ENCODE measurements around the gene CMIP.
"Not testable (repeated sequence)": the region's sequence is repeated elsewhere in the genome, so short reads cannot be mapped to it uniquely, and the experiment has no call there.

CMIP gene

GRCh38 chr16:81513204-81514040, 68.8 kb downstream of the CMIP start:
- no peak overlapping the region for H3K4me3 ChIP-seq (ENCODE audit: low read depth, low read length)

DNA sequence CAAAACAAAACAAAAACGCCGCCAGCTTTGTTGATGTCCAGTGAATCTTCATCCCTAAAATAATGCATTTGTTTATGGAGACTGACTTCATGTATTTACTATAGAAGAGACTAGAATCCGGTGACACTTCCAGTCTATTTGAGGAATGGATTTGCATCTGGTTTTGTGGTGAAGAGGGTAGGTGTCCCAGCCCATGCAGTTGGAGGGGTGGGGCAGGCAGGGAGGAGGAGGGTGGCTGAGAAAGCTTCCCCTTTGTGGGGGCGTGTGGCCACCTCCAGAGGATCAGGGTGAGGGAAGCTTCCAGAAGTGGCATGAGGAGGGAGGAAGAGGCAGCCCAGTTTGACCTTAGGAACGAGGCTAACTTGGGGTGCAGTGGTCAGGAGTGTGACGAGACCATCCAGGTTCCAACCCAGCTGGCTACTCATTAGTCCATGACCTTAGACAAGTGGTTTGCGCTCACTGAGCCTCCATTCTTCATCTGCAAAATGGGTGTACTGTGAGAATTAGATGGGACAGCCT, 69.5 kb downstream of the CMIP start:
- H3K4me3 ChIP-seq (ENCODE audit: low read depth, low read length): no peak overlapping the region

DNA sequence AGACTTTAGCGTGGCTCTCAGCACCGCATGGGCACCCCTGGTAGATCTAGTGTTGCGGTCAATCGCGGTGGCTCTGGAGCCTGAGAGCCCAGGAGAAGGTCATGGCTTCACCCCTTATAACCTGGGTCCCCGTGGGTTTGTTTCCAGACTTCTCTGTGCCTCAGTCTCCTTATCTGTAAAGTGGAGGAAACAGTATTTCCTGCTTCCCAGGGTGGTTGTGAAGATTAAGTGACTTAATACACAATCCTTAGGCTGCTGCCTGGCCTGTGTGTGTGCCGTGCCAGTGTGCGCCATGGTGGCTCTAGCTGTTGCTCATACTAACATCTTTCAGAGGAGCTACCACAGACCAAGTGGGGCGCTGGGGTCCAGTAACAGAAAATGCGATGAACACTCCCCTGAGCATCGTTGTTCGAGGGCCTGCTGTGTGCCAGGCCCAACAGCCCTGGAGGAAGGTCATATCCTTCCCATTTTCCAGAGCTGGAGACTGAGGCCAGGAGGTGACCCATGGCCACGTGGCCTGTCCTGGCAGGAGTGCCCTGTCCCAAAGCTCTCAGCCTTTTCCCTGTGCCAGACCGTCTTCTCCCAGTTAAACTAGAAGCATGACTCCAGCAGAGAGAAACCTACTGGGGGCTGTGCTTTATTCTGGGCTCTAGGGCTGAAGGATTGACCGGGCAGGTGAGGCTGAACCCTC, 70.1 kb downstream of the CMIP start:
- no peak overlapping the region for H3K4me3 ChIP-seq (ENCODE audit: low read depth, low read length)

DNA sequence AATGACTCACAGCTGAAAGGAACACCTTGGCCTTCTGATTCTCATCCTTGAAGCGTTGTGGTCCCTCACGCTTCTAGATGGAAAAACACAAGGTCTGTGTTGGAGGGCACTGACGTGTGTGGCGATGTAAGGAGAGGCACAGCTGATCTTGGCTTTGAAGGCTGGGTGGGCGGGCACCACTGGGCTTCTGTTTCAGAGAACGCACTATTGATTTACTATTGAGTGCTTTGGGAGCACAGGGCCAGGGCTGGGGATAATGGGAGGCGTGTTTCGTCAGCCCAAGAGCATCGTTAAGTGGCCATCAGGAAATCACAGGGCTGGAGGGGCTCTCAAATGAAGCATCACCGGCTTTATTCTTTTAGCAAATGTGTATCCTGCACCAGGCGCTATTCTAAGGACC, 70.7 kb downstream of the CMIP start:
- H3K4me3 ChIP-seq (ENCODE audit: low read depth, low read length): no peak overlapping the region

DNA sequence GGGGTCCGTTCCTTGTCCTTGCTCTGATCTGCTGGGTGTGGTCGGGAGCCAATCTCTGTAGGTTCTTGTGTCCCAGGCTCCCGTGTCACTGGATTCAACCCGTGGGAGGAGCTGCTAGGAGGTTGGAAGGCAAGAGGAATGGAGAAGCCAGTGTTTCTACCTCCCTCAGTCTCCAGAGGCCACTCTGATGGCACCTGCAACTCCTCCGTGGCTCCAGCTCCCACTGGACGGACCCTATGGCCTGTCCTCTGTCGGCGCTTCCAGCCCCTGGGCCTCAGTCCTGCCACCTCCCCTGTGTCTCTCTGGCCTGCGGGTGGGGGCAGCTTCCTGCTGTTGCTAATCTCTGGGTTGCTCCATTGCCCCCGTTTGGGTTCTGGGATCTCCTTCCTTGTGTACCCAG, 71.1 kb downstream of the CMIP start:
- no peak overlapping the region for H3K4me3 ChIP-seq (ENCODE audit: low read depth, low read length)

- no peak overlapping the region for H3K4me3 ChIP-seq (ENCODE audit: low read depth, low read length)
Observed at GRCh38 chr16:81516478-81517149, 72.0 kb downstream of the CMIP start.

DNA sequence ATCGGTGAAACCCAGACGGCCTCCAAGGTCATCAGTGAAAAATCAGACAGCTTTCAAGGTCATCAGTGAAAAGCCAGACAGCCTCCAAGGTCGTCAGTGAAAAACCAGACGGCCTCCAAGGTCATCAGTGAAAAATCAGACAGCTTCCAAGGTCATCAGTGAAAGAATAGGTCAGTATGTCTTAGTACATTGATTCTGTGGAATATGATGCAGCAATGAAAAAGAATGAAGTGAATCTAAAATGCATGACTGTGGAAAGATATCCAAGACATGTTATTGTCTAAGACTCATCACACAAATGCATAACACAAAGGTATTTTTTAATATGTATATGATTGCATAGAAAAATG, 72.5 kb downstream of the CMIP start:
- H3K4me3 ChIP-seq (ENCODE audit: low read depth, low read length): no peak overlapping the region

- H3K4me3 ChIP-seq (ENCODE audit: low read depth, low read length): no peak overlapping the region
Observed at GRCh38 chr16:81517629-81518438, 73.2 kb downstream of the CMIP start.

- H3K4me3 ChIP-seq (ENCODE audit: low read depth, low read length): no peak overlapping the region
Observed at GRCh38 chr16:81518439-81518757, 73.8 kb downstream of the CMIP start.

DNA sequence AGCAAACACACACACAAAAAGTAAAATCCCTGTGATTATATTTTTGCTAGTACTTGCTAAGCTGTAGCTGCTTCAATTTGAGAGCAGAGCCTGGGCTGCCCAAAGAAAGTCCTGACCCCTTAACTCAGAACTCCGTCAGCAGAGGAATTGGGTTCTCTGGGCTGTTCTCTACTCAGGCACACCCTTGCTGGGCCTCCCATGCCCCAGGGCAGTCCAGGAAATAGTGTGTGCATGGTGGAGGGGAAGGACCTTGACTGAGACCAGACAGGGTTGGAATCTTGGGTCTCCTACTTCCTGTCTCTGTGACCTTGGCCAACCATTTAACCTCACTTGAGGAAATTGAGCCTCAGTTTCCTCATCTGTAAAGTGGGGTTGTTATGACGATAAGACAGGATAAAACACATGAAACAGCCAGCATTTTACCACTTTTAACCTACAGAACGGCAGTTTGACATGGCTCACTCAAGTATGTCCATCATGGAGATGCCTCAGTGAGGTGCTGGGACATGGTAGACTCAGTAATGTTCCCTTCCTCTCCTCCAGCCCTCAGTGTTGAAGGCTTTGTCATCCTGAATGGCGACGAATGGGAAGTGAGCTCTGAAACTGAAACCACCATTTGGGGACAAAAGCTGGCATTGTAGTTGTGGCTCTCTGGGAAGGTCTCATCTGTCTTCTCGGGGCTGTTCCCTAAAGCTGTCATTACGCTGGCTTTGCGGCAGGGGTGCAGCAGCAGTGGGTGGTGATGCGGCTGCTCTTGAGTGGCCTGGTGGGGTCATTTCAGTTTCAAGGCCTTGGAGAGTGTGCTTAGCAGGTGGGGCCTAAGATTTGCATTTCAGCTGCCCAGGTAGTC, 74.9 kb downstream of the CMIP start:
- no peak overlapping the region for H3K4me3 ChIP-seq (ENCODE audit: low read depth, low read length)

- no peak overlapping the region for H3K4me3 ChIP-seq (ENCODE audit: low read depth, low read length)
Observed at GRCh38 chr16:81520151-81520470, 75.5 kb downstream of the CMIP start.

DNA sequence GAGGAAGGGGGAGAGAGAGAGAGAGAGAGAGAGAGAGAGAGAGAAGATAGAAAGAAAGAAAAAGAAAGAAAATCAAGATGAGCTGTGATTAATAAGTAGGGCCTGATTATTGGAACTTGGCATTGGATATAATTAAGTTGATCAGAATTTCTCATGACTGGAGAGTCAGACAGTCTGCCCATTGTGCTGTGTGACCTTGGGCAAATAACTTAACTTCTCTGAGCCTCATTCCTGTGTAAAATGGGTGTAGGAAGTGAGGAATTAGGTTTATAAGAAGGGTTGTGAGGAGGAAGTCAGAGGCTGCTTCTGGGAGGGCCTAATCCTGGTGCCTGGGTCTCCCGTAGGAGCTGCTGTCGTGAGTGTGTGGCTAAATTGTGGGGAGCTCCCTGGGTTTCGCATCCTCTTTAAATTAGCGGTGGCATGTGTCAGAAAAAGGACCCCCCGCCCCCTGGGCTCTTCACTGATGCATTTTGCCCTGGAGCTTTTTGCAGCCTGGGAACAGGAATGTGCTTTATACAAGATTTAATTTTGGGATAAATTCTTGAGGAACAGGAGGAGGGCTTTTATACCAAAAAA, 76.0 kb downstream of the CMIP start:
- H3K4me3 ChIP-seq (ENCODE audit: low read depth, low read length): no peak overlapping the region

GRCh38 chr16:81521141-81521626, 76.6 kb downstream of the CMIP start:
- no peak overlapping the region for H3K4me3 ChIP-seq (ENCODE audit: low read depth, low read length)

GRCh38 chr16:81522108-81522701, 77.6 kb downstream of the CMIP start:
- no peak overlapping the region for H3K4me3 ChIP-seq (ENCODE audit: low read depth, low read length)

DNA sequence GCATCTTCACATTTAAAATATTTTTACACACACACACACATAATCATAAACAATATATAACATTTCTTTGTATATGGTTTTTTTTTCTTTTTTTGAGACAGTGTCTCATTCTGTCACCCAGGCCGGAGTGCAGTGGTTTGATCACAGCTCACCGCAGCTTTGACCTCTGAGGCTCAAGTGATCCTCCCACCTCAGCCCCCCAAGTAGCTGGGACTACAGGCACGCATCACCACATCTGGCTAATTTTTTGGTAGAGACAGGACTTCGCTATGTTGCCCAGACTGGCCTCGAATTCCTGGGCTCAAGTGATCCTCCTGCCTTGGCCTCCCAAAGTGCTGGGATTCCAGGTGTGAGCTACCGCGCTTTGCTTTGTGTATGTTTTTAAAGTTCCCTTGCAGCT, 78.2 kb downstream of the CMIP start:
- not testable (repeated sequence) for H3K4me3 ChIP-seq (ENCODE audit: low read depth, low read length)

- no peak overlapping the region for H3K4me3 ChIP-seq (ENCODE audit: low read depth, low read length)
Observed at GRCh38 chr16:81523387-81524115, 78.9 kb downstream of the CMIP start.

DNA sequence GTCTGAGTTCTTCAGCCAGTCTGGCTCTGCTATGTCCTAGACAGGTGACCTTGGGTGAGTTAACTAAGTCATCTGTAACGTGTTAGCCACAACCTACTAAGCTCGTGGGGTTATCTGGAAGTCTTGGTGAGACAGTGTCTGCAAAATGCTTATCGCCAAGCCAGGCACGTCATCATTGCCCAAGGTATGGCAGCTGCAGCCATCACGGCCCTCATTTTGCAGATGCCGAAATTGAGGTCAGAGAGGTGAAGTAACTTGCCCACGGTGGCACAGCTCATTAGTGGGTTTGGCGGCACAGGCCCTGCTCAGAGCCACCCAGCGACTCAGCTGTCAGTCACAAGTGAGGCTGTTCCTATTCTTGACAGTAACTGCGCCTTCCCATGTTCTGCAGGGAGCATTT, 79.8 kb downstream of the CMIP start:
- no peak overlapping the region for H3K4me3 ChIP-seq (ENCODE audit: low read depth, low read length)

DNA sequence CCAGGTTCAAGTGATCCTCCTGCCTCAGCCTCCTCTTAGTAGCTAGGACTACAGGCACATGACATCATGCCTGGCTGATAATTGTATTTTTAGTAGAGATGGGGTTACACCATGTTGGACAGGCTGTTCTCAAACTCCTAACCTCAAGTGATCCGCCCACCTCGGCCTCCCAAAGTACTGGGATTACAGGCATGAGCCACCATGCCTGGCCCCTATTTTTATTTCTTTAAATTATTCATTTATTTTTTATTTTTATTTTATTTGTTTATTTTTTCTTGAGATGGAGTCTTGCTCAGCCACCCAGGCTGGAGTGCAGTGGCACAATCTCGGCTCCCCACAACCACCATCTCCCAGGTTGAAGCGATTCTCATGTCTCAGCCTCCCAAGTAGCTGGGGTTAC, 80.3 kb downstream of the CMIP start:
- not testable (repeated sequence) for H3K4me3 ChIP-seq (ENCODE audit: low read depth, low read length)

GRCh38 chr16:81526199-81526598, 81.6 kb downstream of the CMIP start:
- no peak overlapping the region for H3K4me3 ChIP-seq (ENCODE audit: low read depth, low read length)

Data from iPS-11a (cell line).